NCI-H526 treated with DMSO at 0.1 percent for 48 hours (cell line): Measurements from ENCODE around the gene MAP6.

Experiments
- DNase-seq: peaks from one replicate; lab custom pipeline; 2025; lab: John Stamatoyannopoulos, UW

MAP6 gene

DNA sequence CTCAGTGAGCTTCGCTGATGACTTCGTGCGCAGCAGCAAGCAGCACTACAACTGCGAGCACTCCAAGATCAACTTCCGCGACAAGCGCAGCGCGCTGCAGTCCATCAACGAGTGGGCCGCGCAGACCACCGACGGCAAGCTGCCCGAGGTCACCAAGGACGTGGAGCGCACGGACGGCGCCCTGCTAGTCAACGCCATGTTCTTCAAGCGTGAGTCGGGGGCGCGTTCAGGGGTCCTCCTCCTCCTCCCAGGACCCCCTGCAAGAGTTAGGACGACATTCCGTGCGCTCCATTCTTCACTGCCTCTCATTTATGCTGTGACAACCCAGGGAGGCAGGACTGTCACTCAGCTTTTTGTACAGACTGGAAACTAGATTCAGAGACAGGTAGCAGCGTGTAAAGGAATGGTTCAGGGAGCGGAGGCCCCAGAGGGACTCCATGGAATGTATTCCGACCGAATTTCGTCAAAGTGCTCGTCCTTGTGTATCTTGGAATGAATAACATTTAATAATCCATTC lies 102.0 kb downstream of the MAP6 start:
- no peak for DNase-seq

DNA sequence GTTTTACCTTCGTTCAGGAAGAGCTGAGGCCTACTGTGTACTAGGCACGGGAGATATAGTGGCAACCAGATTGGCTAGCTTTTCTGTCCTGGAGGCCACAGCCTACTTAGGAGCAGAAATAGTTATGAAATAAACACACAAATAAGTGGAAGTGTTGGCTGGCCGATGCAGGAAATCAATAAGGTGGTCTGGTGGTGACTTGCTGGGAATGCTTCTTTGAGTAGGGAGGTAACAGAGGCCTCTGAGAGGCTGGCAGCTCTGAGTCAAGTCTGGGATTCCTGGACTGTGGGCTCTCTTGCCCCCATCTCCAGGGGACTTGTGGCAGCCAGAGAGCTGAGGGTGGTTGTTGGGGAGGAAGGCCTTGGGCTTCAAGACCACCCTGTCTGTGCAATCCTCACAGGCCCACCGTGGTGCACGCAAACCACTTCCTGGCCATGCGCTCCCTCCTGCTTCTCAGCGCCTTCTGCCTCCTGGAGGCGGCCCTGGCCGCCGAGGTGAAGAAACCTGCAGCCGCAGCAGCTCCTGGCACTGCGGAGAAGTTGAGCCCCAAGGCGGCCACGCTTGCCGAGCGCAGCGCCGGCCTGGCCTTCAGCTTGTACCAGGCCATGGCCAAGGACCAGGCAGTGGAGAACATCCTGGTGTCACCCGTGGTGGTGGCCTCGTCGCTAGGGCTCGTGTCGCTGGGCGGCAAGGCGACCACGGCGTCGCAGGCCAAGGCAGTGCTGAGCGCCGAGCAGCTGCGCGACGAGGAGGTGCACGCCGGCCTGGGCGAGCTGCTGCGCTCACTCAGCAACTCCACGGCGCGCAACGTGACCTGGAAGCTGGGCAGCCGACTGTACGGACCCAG lies 102.7 kb downstream of the MAP6 start:
- no peak for DNase-seq

DNA sequence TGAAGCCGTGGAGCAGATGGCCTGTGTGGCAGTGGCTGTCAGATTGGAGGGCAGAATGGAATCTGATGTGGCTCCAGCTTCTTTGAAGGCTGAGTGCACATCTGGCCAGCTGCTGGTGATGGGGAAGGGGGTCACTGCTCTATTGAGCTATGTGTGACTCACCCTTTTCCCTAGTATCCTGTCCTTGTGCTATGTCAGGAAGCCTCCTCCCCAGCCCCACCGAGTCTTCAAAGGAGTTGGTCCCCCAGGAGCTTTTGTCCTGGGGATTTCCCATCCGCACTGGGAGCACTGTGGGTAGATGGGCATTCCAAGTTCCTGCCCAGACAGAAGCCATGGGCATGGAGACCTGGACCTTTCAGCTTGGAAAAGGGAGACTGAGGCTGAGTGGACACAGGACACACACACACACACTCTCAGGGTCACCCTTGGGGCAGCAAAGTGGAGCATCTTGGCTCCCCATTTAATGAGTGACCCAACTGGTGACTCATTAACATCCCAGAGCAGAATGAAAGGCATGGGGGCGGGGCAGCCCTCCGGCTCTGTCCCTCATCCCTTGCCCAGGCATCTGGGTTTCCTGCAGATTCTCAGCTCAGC lies 103.5 kb downstream of the MAP6 start:
- DNase-seq = no peak

GRCh38 chr11:75563978-75564552 lies 104.8 kb downstream of the MAP6 start:
- no peak for DNase-seq

- no peak for DNase-seq
Observed at GRCh38 chr11:75563501-75563977, 105.3 kb downstream of the MAP6 start.

DNA sequence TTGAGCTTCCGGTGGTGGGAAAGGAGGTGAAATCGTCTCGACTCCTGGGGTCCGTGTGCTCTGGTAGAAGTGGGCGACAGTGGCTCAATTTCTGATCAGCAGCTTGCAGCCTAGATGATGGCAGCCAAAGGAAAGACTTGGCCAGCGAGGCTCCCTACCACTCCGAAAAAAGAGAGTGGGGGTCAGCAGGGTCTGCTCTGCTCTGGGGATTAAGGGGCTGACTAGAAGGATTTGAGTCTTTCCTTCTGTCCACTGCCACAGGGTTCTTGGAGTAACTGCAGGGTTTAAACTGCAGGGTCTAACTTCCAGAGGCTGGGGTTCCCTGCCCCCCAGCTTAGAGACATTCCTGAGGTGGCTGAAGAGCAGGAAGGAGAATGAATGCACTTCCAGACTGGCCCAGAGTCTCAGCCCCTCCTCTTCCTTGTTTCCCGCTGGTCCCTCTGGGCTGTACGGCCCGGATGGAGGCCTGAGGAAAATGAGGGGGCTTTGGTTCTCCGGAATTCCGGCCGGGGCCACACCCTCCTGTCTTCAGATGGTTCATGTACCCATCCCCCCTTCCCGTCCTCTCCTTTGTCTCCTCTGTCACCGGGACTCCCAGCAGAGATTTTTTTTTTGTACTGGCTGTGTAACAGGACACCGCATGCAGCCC lies 105.9 kb downstream of the MAP6 start:
- no peak for DNase-seq

- peak; percentile 64 for DNase-seq
Observed at GRCh38 chr11:75562048-75562835, 106.6 kb downstream of the MAP6 start, which contains the start of gene SERPINH1. TSS of gene SERPINH1 (plus strand) at chr11:75562253. CDS start at chr11:75566350, 4,097 bp downstream.

- DNase-seq = no peak
Observed at GRCh38 chr11:75561426-75562047, 107.3 kb downstream of the MAP6 start.

DNA sequence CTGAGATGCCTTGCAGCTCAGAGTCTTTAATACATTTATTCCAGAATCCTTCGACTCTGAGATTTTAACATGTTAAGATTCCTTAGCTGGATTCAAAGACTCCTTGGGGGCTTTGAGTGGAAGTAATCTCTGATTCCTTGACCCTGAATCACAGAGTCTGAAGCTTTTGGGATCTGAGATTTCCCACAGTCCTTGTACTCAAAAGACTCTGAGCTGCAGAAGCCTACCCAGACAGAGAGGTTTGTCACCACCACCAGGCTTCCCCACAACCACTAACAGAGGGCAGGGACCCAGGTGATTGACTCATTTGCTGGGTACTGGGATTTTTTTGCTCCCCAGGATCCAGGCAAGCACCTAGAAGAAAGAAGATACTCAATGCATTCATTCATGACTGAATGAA lies 108.2 kb downstream of the MAP6 start:
- DNase-seq = no peak

DNA sequence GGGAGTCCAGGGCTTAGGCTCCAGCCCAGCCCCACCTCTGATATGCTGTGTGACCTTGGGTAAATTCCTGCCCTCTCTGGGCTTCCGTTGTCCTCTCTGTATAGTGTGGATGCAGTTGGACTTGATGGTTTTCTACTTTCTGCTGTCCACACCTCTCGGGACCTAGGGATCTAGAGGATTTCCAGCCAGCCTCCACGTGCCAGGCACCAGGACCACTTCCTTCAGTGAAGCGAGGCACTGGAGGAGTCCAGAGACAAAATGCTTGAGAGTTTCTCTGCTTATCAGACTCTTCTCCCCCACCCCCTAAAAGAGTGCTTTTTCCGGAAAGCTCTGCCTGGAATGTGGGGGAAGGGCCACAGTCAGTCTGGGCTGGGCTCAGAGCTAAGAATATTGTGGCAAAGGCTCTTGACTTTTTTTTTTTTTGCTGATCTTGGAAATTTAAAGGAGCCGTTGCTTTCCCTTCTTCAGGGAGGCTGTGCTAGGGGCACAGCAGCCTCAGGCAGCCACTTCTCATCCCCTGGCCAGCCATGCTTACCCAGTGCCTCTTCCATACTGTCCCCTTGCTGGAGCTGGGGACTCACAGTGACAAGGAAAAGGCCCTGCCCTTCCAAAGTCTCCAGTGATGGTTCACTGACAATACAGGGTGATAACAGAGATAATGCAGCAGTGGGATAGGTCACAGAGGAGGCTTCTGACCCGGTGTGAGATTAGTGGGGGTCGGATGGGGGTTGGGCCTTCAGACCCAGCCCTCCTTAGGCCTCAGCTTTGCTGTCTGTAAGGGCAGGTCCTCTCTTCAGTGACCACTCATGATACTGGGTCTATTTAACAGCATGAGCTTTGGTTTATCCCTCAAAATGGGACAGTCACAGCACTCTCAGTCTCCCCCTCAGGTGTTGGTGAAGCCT lies 109.6 kb downstream of the MAP6 start:
- no peak for DNase-seq

DNA sequence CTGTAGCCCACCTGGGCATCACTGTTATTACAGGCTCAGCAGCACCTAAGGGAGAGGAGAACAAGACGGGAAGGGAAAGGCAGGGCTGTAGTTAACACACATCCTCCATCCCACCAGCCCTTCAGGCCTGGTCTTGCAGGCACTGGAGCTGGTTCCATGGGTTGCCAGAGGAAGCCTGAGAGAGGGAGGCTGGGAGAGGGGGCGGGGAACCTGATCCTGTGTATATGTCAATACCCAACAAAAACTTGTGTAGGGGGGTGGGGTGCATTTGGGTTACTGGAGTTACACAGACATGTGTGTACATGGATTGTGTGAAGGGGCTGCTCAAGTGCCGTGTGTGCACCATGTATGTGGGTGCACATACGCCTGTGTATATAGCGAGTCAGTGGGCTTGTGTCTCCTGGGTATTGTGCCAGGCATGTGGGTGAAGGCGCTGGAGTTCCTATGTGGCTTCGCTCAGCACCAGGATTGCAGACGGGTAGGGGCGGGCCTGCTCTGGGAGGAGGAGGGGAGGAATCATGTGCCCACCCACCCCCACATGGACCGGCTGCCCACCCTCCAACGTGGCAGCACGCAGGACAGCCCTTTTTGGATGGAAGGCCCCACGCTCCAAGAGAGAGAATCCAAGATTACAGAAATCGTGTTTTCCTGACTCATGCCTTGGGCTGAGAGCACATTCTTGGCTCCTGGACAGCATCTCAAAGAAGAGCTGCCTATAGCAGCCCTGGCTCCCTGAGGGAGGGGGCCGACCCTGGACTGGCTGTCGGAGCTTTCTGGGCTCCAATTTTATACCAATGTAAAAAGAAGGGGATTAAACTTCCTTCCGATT lies 111.0 kb downstream of the MAP6 start:
- no peak for DNase-seq

- no peak for DNase-seq
Observed at GRCh38 chr11:75556275-75556674, 112.6 kb downstream of the MAP6 start.

DNA sequence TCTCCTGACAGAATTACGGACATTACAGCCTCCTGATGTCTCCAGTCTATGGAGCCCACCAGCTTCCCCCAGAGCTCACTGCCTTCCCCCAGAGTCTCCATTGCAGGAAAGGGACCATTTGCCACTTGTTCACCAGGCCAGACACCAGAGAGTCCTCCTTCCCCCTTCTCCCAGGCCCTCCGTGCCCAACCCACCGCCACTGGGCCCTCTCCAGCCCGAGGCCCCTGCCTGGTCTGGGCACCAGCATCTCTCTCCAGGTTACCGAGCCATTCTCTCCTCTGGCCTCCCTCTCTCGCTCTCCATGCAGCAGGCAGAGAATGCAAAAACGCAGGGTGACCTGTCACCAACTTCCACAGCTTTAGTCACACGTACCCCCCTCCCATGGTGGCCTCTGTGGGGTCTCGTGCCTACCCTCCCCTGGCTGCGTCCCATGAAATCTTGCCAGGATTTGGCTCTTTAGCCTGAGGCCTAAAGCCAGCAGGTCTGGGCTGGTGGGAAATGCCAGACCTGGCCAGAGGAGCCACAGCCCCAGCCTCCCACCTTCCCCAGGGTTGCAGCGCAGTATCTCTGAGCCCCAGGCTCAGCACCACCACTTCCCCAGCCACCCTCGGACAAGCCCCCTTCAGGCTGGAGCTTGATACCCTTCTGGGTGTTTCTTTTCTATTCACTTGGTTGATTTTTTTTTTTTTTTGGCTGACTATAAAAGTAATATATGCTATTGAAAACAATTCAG lies 113.6 kb downstream of the MAP6 start:
- DNase-seq = no peak

- DNase-seq = no peak
Observed at GRCh38 chr11:75554258-75555022, 114.4 kb downstream of the MAP6 start.

GRCh38 chr11:75553889-75554257 lies 115.0 kb downstream of the MAP6 start:
- no peak for DNase-seq

- DNase-seq = no peak
Observed at GRCh38 chr11:75553182-75553581, 115.7 kb downstream of the MAP6 start.

DNA sequence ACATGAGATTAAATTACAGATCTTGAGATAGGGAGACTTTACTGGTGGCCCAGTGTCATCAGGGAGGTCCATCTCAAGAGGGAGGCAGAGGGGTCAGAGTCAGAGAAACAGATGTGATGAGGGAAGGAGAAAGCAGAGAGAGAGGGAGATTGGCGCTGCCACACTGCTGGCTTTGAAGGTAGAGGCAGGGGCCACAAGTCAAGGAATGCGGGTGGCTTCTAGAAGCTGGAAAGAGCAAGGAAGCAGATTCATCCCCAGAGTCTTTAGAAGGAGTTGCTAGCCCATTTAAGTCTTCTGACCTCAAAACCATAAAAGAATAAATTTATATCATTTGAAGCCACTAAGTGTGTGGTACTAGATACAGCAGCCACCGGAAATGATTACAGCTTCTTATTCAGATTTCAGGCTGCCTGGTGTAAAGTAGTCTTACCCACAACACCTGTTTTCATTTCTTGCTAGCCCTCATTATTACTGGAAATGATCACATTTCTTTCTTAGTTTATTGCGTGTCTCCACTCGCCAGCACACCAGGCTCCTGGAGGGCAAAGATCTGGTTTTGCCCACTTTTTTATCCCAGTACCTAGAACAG lies 119.4 kb downstream of the MAP6 start:
- no peak for DNase-seq
